ENCODE measurements around the gene ATL3. TPM values are rescaled to one million over a fixed set of nuclear protein-coding genes. Genes with fewer than 3 reads are reported as not detected.
"Not testable (repeated sequence)": the region's sequence is repeated elsewhere in the genome, so short reads cannot be mapped to it uniquely, and the experiment has no call there.

ATL3 gene
- total RNA-seq, 2 experiments from 2014 or later, result 23.2 to 37.9 TPM

DNA sequence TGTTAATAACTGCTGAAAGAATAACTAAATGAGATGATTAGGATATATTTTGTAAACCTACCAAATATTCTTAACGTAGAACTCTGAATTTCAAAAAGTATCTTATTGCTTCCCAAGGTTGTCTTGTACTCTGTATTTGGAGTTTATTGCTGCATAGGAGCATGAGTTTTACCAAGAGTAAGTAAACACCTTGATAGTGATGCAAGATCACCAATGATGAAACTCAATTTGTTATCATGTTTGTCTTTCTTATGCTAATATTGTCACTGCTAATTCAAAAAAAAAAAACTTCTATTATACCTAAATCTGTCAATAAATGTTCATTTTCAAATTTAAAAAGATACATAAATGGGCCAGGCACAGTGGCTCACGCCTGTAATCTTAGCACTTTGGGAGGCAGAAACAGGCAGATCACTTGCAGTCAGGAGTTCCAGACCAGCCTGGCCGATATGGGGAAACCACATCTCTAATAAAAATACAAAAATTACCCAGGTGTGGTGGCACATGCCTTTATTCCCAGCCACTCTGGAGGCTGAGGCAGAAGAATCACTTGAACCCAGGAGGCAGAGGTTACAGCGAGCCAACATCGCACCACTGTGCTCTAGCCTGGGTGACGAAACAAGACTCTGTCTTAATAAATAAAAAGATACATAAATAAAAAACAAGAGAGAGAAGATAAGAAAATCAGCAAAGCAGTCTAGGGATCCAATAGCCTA, 84.6 kb downstream of the ATL3 start:
- no peaks in the 10 kb centered on the region for H3K79me2 ChIP-seq (ENCODE audit: insufficient read depth, low read depth, low read length)
- ChIA-PET CTCF (ENCODE audit: unreplicated experiment) (no interaction called here), POLR2A (interaction anchor here (0.7 kb wide), 1 partner anchor 27 kb away, joined by 3 read pairs; no protein-coding TSS in a partner anchor)
- H2AFZ ChIP-seq (ENCODE audit: low read length), result no peak overlapping the region
- no peaks in the 10 kb centered on the region for H3K4me1 ChIP-seq (ENCODE audit: insufficient read depth, low read length, poor library complexity, severe bottlenecking)
- no peak overlapping the region for H3K4me3 ChIP-seq (ENCODE audit: low read depth, low read length, poor library complexity, severe bottlenecking)
- no peak overlapping the region for H3K4me2 ChIP-seq (ENCODE audit: low read length)
- no peaks in the 10 kb centered on the region for H4K20me1 ChIP-seq (ENCODE audit: insufficient read depth, low read length)
- H3K27ac ChIP-seq (ENCODE audit: low read depth, low read length, poor library complexity, severe bottlenecking), result no peak overlapping the region
- H3K9me2 ChIP-seq (ENCODE audit: insufficient read depth, low read length), result no peaks in the 10 kb centered on the region
- intact Hi-C loops (cut with micrococcal nuclease; ENCODE audit: unreplicated experiment), result no loop called here
- TF ChIP-seq, protein P1, sequence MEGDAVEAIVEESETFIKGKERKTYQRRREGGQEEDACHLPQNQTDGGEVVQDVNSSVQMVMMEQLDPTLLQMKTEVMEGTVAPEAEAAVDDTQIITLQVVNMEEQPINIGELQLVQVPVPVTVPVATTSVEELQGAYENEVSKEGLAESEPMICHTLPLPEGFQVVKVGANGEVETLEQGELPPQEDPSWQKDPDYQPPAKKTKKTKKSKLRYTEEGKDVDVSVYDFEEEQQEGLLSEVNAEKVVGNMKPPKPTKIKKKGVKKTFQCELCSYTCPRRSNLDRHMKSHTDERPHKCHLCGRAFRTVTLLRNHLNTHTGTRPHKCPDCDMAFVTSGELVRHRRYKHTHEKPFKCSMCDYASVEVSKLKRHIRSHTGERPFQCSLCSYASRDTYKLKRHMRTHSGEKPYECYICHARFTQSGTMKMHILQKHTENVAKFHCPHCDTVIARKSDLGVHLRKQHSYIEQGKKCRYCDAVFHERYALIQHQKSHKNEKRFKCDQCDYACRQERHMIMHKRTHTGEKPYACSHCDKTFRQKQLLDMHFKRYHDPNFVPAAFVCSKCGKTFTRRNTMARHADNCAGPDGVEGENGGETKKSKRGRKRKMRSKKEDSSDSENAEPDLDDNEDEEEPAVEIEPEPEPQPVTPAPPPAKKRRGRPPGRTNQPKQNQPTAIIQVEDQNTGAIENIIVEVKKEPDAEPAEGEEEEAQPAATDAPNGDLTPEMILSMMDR (conservative IDR thresholded peaks at IDR 0.05; ENCODE audit: low read length), result no peak
- no TSS peak for BruUV-seq (replicated peaks)
- DNase-seq (ENCODE audit: low spot score), result no peak
- peaks cover 3% of the 10 kb centered on the region; the same call in 1 of the 2 replicates for H3K9me3 ChIP-seq (ENCODE audit: low read length)
- H3K36me3 ChIP-seq (ENCODE audit: insufficient read depth, low read length), result no peaks in the 10 kb centered on the region

DNA sequence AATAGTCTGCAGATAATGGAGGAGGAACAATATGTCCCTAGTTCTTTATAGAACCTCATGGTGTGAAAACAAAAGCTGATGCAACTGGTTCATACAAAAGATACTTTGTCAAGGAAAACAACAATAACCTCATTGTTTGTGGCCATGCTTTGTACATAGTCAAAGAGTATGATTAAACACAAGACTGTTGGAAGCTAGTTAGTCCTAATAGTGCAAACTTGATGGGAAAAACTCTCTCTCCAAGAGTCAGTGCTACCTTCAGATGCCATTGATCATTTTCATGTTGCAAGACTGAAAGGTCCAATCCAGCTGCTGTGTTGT, 87.9 kb downstream of the ATL3 start:
- no peak overlapping the region for H3K4me2 ChIP-seq (ENCODE audit: low read length)
- no peaks in the 10 kb centered on the region for H3K4me1 ChIP-seq (ENCODE audit: insufficient read depth, low read length, poor library complexity, severe bottlenecking)
- DNase-seq (ENCODE audit: low spot score), result no peak
- no peaks in the 10 kb centered on the region for H3K79me2 ChIP-seq (ENCODE audit: insufficient read depth, low read depth, low read length)
- H3K9me2 ChIP-seq (ENCODE audit: insufficient read depth, low read length), result no peaks in the 10 kb centered on the region
- no peak for TF ChIP-seq EZH2phosphoT487 (IDR thresholded peaks at IDR 0.05; ENCODE audit: borderline replicate concordance, low read depth, low read length)
- TF ChIP-seq, protein P1 (conservative IDR thresholded peaks at IDR 0.05; ENCODE audit: low read length), result no peak
- BruUV-seq (replicated peaks), result no TSS peak
- H2AFZ ChIP-seq (ENCODE audit: low read length), result no peak overlapping the region
- intact Hi-C loops (cut with micrococcal nuclease; ENCODE audit: unreplicated experiment), result no loop called here
- H3K4me3 ChIP-seq (ENCODE audit: low read depth, low read length, poor library complexity, severe bottlenecking), result no peak overlapping the region
- H3K27ac ChIP-seq (ENCODE audit: low read depth, low read length, poor library complexity, severe bottlenecking), result no peak overlapping the region
- no peaks in the 10 kb centered on the region for H3K36me3 ChIP-seq (ENCODE audit: insufficient read depth, low read length)
- peaks cover 3% of the 10 kb centered on the region; the same call in 1 of the 2 replicates for H3K9me3 ChIP-seq (ENCODE audit: low read length)
- H4K20me1 ChIP-seq (ENCODE audit: insufficient read depth, low read length), result no peaks in the 10 kb centered on the region
- ChIA-PET CTCF (ENCODE audit: unreplicated experiment) (no interaction called here), POLR2A (interaction anchor here (0.6 kb wide), 1 partner anchor 8 kb away, joined by 3 read pairs; no protein-coding TSS in a partner anchor)

DNA sequence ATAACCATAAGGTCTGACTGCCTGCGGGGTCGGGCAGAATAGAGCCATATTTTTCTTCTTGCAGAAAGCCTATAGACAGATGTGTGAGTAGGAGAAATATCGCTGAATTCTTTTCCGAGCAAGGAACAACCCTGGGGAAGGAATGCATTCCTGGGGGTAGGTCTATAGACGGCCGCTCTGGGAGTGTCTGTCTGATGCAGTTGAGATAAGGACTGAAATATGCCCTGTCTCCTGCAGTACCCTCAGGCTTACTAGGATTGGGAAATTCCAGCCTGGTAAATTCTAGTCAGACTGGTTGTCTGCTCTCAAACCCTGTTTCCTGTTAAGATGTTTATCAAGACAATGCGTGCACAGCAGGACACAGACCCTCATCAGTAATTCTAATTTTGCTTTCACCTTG, 90.0 kb downstream of the ATL3 start:
- intact Hi-C loops (cut with micrococcal nuclease; ENCODE audit: unreplicated experiment); H4K20me1 ChIP-seq (ENCODE audit: insufficient read depth, low read length); H3K27ac ChIP-seq (ENCODE audit: low read depth, low read length, poor library complexity, severe bottlenecking); H2AFZ ChIP-seq (ENCODE audit: low read length); H3K36me3 ChIP-seq (ENCODE audit: insufficient read depth, low read length); H3K4me1 ChIP-seq (ENCODE audit: insufficient read depth, low read length, poor library complexity, severe bottlenecking); H3K9me2 ChIP-seq (ENCODE audit: insufficient read depth, low read length); POLR2A ChIA-PET; H3K79me2 ChIP-seq (ENCODE audit: insufficient read depth, low read depth, low read length); DNase-seq (ENCODE audit: low spot score); H3K4me2 ChIP-seq (ENCODE audit: low read length); BruUV-seq (replicated peaks); CTCF ChIA-PET (ENCODE audit: unreplicated experiment); H3K4me3 ChIP-seq (ENCODE audit: low read depth, low read length, poor library complexity, severe bottlenecking); H3K9me3 ChIP-seq (ENCODE audit: low read length): not testable (repeated sequence)

DNA sequence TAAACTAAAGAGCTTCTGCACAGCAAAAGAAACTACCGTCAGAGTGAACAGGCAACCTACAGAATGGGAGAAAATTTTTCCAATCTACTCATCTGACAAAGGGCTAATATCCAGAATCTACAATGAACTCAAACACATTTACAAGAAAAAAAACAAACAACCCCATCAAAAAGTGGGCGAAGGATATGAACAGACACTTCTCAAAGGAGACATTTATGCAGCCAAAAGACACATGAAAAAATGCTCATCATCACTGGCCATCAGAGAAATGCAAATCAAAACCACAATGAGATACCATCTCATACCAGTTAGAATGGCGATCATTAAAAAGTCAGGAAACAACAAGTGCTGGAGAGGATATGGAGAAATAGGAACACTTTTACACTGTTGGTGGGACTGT, 92.3 kb downstream of the ATL3 start:
- H3K27ac ChIP-seq (ENCODE audit: low read depth, low read length, poor library complexity, severe bottlenecking); POLR2A ChIA-PET; H3K36me3 ChIP-seq (ENCODE audit: insufficient read depth, low read length); CTCF ChIA-PET (ENCODE audit: unreplicated experiment); H4K20me1 ChIP-seq (ENCODE audit: insufficient read depth, low read length); intact Hi-C loops (cut with micrococcal nuclease; ENCODE audit: unreplicated experiment); BruUV-seq (replicated peaks); DNase-seq (ENCODE audit: low spot score); H3K4me2 ChIP-seq (ENCODE audit: low read length); H3K4me3 ChIP-seq (ENCODE audit: low read depth, low read length, poor library complexity, severe bottlenecking); H3K9me3 ChIP-seq (ENCODE audit: low read length); H3K79me2 ChIP-seq (ENCODE audit: insufficient read depth, low read depth, low read length); H2AFZ ChIP-seq (ENCODE audit: low read length); H3K9me2 ChIP-seq (ENCODE audit: insufficient read depth, low read length): not testable (repeated sequence)
- H3K4me1 ChIP-seq (ENCODE audit: insufficient read depth, low read length, poor library complexity, severe bottlenecking), result peaks cover 10% of the 10 kb centered on the region
